ENCODE results near the gene PTPRD. TPM values are rescaled to one million over a fixed set of nuclear protein-coding genes. Genes with fewer than 3 reads are reported as not detected.

The PTPRD gene
- total RNA-seq, 1 experiment from 2014 or later = 0.02 TPM

DNA sequence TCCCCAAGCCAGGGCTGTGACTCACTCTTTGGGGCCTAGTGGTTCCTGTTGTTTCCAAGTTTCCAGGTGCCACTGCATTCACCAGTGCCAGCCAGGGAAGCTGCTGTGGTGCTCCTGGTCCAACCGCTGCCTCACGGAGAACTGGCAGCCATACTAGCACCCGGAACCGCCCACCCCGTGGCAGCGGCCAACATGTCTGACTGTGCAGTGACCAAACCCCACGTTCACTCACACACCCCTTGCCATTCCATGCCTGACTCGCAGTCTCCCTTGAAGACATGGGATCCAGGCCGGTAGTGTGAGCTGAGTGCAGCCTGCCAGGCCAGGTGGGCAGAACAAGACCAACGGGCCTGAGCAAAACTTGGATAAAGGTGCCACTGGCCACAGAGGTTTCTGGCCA is 1968.2 kb downstream of the PTPRD start:
- H3K36me3 ChIP-seq (ENCODE audit: control insufficient read depth in 1 of 2, insufficient read depth in 2 of 2, low read length in 2 of 2) = no peaks in the 10 kb centered on the region
- H3K4me2 ChIP-seq (ENCODE audit: low read length) = no peak overlapping the region
- no peak for DNase-seq (ENCODE audit: low read depth, low spot score)
- intact Hi-C loops (cut with micrococcal nuclease) = no loop called here
- POLR2A ChIA-PET = no interaction called here
- ATAC-seq = no peak
- H3K9ac ChIP-seq (ENCODE audit: low read length) = no peak overlapping the region
- H3K9me2 ChIP-seq (ENCODE audit: insufficient read depth) = no peaks in the 10 kb centered on the region
- no peaks in the 10 kb centered on the region for H3K27me3 ChIP-seq (ENCODE audit: insufficient read depth, low read length)
- no TSS peak for BruUV-seq (replicated peaks)
- H3K27ac ChIP-seq (ENCODE audit: low read depth, low read length) = no peak overlapping the region
- CTCF ChIA-PET = no interaction called here
- no peak overlapping the region for H3K4me3 ChIP-seq (replicated peaks in 1 of 2; ENCODE audit: low read depth in 1 of 2, low read length in 2 of 2)
- TF ChIP-seq SIN3A (IDR thresholded peaks at IDR 0.05; ENCODE audit: low read depth) (no peak), EZH2 (IDR thresholded peaks at IDR 0.05) (no peak), ZFX (IDR thresholded peaks at IDR 0.05) (no peak), MAX (IDR thresholded peaks at IDR 0.05) (no peak), TCF7L2 (IDR thresholded peaks at IDR 0.05; ENCODE audit: borderline replicate concordance, extremely low read depth, insufficient read depth, insufficient read length) (no peak), ZNF274 (IDR thresholded peaks at IDR 0.05; ENCODE audit: low read depth, low read length) (no peak), YY1 (IDR thresholded peaks at IDR 0.05; ENCODE audit: extremely low read depth, insufficient replicate concordance, low read depth, low read length) (no peak), SRF (IDR thresholded peaks at IDR 0.05; ENCODE audit: low read depth) (no peak), CEBPB (IDR thresholded peaks at IDR 0.05; ENCODE audit: low read depth) (no peak), SP1 (IDR thresholded peaks at IDR 0.05; ENCODE audit: low read depth) (no peak), FOSL1 (IDR thresholded peaks at IDR 0.05; ENCODE audit: low read depth) (no peak)
- TF ChIP-seq, protein P1, sequence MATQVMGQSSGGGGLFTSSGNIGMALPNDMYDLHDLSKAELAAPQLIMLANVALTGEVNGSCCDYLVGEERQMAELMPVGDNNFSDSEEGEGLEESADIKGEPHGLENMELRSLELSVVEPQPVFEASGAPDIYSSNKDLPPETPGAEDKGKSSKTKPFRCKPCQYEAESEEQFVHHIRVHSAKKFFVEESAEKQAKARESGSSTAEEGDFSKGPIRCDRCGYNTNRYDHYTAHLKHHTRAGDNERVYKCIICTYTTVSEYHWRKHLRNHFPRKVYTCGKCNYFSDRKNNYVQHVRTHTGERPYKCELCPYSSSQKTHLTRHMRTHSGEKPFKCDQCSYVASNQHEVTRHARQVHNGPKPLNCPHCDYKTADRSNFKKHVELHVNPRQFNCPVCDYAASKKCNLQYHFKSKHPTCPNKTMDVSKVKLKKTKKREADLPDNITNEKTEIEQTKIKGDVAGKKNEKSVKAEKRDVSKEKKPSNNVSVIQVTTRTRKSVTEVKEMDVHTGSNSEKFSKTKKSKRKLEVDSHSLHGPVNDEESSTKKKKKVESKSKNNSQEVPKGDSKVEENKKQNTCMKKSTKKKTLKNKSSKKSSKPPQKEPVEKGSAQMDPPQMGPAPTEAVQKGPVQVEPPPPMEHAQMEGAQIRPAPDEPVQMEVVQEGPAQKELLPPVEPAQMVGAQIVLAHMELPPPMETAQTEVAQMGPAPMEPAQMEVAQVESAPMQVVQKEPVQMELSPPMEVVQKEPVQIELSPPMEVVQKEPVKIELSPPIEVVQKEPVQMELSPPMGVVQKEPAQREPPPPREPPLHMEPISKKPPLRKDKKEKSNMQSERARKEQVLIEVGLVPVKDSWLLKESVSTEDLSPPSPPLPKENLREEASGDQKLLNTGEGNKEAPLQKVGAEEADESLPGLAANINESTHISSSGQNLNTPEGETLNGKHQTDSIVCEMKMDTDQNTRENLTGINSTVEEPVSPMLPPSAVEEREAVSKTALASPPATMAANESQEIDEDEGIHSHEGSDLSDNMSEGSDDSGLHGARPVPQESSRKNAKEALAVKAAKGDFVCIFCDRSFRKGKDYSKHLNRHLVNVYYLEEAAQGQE (IDR thresholded peaks at IDR 0.05; ENCODE audit: low read depth) = no peak
- no peak overlapping the region for H2AFZ ChIP-seq (ENCODE audit: low read depth, low read length, poor library complexity, severe bottlenecking)
- H4K20me1 ChIP-seq (ENCODE audit: insufficient read depth) = no peaks in the 10 kb centered on the region
- peaks cover 3 to 31% of the 10 kb centered on the region in 2 experiments; a peak in 2 of 4 replicates for H3K9me3 ChIP-seq (ENCODE audit: control insufficient read depth in 1 of 2, insufficient read depth in 1 of 2, low read depth in 1 of 2, low read length in 2 of 2)
- no peaks in the 10 kb centered on the region for H3K4me1 ChIP-seq (ENCODE audit: control insufficient read depth in 1 of 2, insufficient read depth in 2 of 2, low read length in 2 of 2)
- RAD21 ChIA-PET (ENCODE audit: low non-redundant PET in 1 of 2, low total read pairs in 2 of 2, uncharacterized antibody in 2 of 2, unreplicated experiment in 2 of 2) = no interaction called here
- no peaks in the 10 kb centered on the region for H3K79me2 ChIP-seq (ENCODE audit: insufficient read depth, low read length)
